G401.6 (cell line): ENCODE data around the gene PHOSPHO1.
"Not testable (repeated sequence)": the region's sequence is repeated elsewhere in the genome, so short reads cannot be mapped to it uniquely, and the experiment has no call there.

Experiments
- FAIRE-seq: peaks from 2 replicates; lab custom pipeline; 2012; peaks lifted over from hg19 to GRCh38; lab: Jason Lieb, UNC

PHOSPHO1 gene

GRCh38 chr17:49230636-49231562, at the start of gene PHOSPHO1:
TSS of gene PHOSPHO1 (minus strand) at chr17:49230787. CDS start at chr17:49226691, 4,096 bp downstream.
- FAIRE-seq = no peak

GRCh38 chr17:49280061-49280460, 49.5 kb upstream of the PHOSPHO1 start:
- no peak for FAIRE-seq

- FAIRE-seq = not testable (repeated sequence)
Observed at GRCh38 chr17:49279263-49280015, 48.9 kb upstream of the PHOSPHO1 start.

- no peak for FAIRE-seq
Observed at GRCh38 chr17:49278076-49278475, 47.5 kb upstream of the PHOSPHO1 start.

- FAIRE-seq = no peak
Observed at GRCh38 chr17:49277638-49278037, 47.1 kb upstream of the PHOSPHO1 start.

GRCh38 chr17:49275981-49276380, 45.4 kb upstream of the PHOSPHO1 start:
- not testable (repeated sequence) for FAIRE-seq

- FAIRE-seq = no peak
Observed at GRCh38 chr17:49269356-49269755, 38.8 kb upstream of the PHOSPHO1 start.

- no peak for FAIRE-seq
Observed at GRCh38 chr17:49267912-49268311, 37.3 kb upstream of the PHOSPHO1 start.

- FAIRE-seq = no peak
Observed at GRCh38 chr17:49266233-49266632, 35.6 kb upstream of the PHOSPHO1 start.

- FAIRE-seq = not testable (repeated sequence)
Observed at GRCh38 chr17:49261540-49261939, 31.0 kb upstream of the PHOSPHO1 start.

- FAIRE-seq = no peak
Observed at GRCh38 chr17:49260817-49261291, 30.3 kb upstream of the PHOSPHO1 start.

- FAIRE-seq = no peak
Observed at GRCh38 chr17:49260011-49260816, 29.6 kb upstream of the PHOSPHO1 start.

GRCh38 chr17:49259663-49260010, 29.1 kb upstream of the PHOSPHO1 start:
- no peak for FAIRE-seq

GRCh38 chr17:49258394-49258793, 27.8 kb upstream of the PHOSPHO1 start:
- no peak for FAIRE-seq

GRCh38 chr17:49255125-49255524, 24.5 kb upstream of the PHOSPHO1 start:
- no peak for FAIRE-seq

- no peak for FAIRE-seq
Observed at GRCh38 chr17:49254066-49254465, 23.5 kb upstream of the PHOSPHO1 start.

GRCh38 chr17:49252148-49252695, 21.6 kb upstream of the PHOSPHO1 start:
- FAIRE-seq = no peak

GRCh38 chr17:49249890-49250522, 19.4 kb upstream of the PHOSPHO1 start:
- no peak for FAIRE-seq

GRCh38 chr17:49249292-49249794, 18.8 kb upstream of the PHOSPHO1 start:
- no peak for FAIRE-seq

- FAIRE-seq = no peak
Observed at GRCh38 chr17:49247944-49248343, 17.4 kb upstream of the PHOSPHO1 start.

- no peak for FAIRE-seq
Observed at GRCh38 chr17:49244839-49245238, 14.3 kb upstream of the PHOSPHO1 start.
